IMR-90 (cell line): ENCODE data around the gene PTTG1IP2.

ENCODE experiments used
- RAD21 ChIP-seq: IDR thresholded peaks from 2 replicates; pipeline ENCODE4 v1.6.1; 2012; ENCODE audit warnings: low read length, improper control_type of control experiment
- RCOR1 ChIP-seq: IDR thresholded peaks from 2 replicates; pipeline ENCODE4 v1.6.1; 2012; ENCODE audit warnings: mild to moderate bottlenecking, low read length, improper control_type of control experiment; ENCODE audit not compliant: insufficient replicate concordance

DNA sequence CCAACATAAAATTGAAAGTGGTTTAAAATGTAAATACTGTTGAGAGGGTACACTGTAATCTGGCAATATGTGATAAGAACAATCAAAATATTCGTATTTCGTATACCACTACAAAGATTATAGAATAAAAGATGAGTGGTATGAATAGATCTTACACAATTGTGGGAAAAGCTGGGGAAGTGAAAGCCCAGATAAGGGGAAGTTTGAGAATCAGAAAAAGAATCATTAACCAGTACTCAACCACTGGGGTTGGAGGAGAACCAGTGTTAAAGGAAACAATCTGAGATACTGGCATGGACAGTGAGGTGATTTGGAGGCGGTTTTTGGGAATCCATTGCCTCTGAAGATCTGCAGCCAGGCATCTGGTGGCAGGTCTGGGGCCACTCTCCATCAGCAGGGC lies 67.0 kb downstream of the PTTG1IP2 start:
- no peak for TF ChIP-seq RAD21
- no peak for TF ChIP-seq RCOR1
